IMR-90 (cell line): ENCODE measurements around the gene NT5M. TPM values are rescaled to one million over a fixed set of nuclear protein-coding genes. Genes with fewer than 3 reads are reported as not detected.

Experiments used
- ATAC-seq: fragments of 200-7000 bp; cut with Tn5 transposase; 2 replicates; pipeline ENCODE4 v1.9.1; 2020; ENCODE audit warnings: low read depth, mild to moderate bottlenecking, moderate library complexity
- BruUV-seq: library from RNA; stranded (reverse); fragments of 400-500 nt; replicated peaks from 2 replicates; lab custom pipeline; 2021; lab: Mats Ljungman, UMichigan
- CTCF ChIA-PET: fragments of 300-600 bp; formaldehyde crosslinking; extraction: SDS; loops from one replicate; lab custom pipeline; 2021; ENCODE audit warnings: antibody characterized with exemption; lab: Yijun Ruan, JAX
- POLR2A ChIA-PET: fragments of 300-600 bp; sonication (Branson Sonifier 250); formaldehyde crosslinking; loops from one replicate; lab custom pipeline; 2022; ENCODE audit warnings: antibody characterized with exemption; ENCODE audit not compliant: unreplicated experiment; lab: Charles Lee
- DNase-seq: peaks from one replicate; pipeline ENCODE4 v3.0.0; 2013
- H2AFZ ChIP-seq: replicated peaks from 2 replicates; pipeline ENCODE3; 2013; ENCODE audit warnings: low read length, mild to moderate bottlenecking; ENCODE audit not compliant: poor library complexity
- H2AK5ac ChIP-seq: 2 replicates; pipeline ENCODE4 v1.6.1; 2013; ENCODE audit warnings: low read depth, low read length, inconsistent platforms
- H2AK9ac ChIP-seq: replicated peaks from 2 replicates; pipeline ENCODE3; 2013; ENCODE audit warnings: mild to moderate bottlenecking, low read depth, low read length, moderate library complexity; ENCODE audit not compliant: poor library complexity
- H2BK120ac ChIP-seq: 2 replicates; pipeline ENCODE4 v1.6.1; 2013; ENCODE audit warnings: low read depth, low read length, inconsistent platforms
- H2BK15ac ChIP-seq: 3 replicates; pipeline ENCODE4 v1.6.1; 2013; ENCODE audit warnings: low read depth, low read length, inconsistent platforms
- H2BK20ac ChIP-seq: 2 replicates; pipeline ENCODE4 v1.6.1; 2013; ENCODE audit warnings: low read depth, mild to moderate bottlenecking, inconsistent platforms, low read length, moderate library complexity
- H2BK5ac ChIP-seq: 2 replicates; pipeline ENCODE4 v1.6.1; 2013; ENCODE audit warnings: mild to moderate bottlenecking, low read depth, low read length, inconsistent platforms; ENCODE audit not compliant: poor library complexity, severe bottlenecking
- H3K14ac ChIP-seq: replicated peaks from 2 replicates; pipeline ENCODE4 v1.6.1; 2013; ENCODE audit warnings: low read depth, low read length, inconsistent platforms
- H3K18ac ChIP-seq: 2 replicates; pipeline ENCODE4 v1.6.1; 2013; ENCODE audit warnings: low read depth, low read length, control low read depth
- H3K23ac ChIP-seq: 2 replicates; pipeline ENCODE4 v1.6.1; 2013; ENCODE audit warnings: low read depth, low read length, inconsistent platforms
- H3K27ac ChIP-seq: 2 replicates; pipeline ENCODE4 v1.5.1; 2013; ENCODE audit warnings: mild to moderate bottlenecking, control low read depth, low read length; ENCODE audit not compliant: insufficient read depth
- H3K27me3 ChIP-seq: 2 replicates; pipeline ENCODE4 v1.6.1; 2013; ENCODE audit warnings: low read length; ENCODE audit not compliant: control insufficient read depth, insufficient read depth
- H3K36me3 ChIP-seq: 2 replicates; pipeline ENCODE4 v1.6.1; 2013; ENCODE audit warnings: low read length, mixed read lengths; ENCODE audit not compliant: control insufficient read depth, insufficient read depth
- H3K4ac ChIP-seq: 2 replicates; pipeline ENCODE4 v1.6.1; 2013; ENCODE audit warnings: low read depth, low read length, inconsistent platforms
- H3K4me1 ChIP-seq: 2 replicates; pipeline ENCODE4 v1.6.1; 2013; ENCODE audit warnings: low read length, mixed read lengths; ENCODE audit not compliant: control insufficient read depth, insufficient read depth
- H3K4me2 ChIP-seq: 2 replicates; pipeline ENCODE4 v1.6.1; 2013; ENCODE audit warnings: low read depth, mild to moderate bottlenecking, control low read depth, low read length, moderate library complexity
- H3K4me3 ChIP-seq: 2 replicates; pipeline ENCODE4 v1.5.1; 2013; ENCODE audit warnings: low read depth, mild to moderate bottlenecking, control low read depth, low read length, moderate library complexity; ENCODE audit not compliant: insufficient read depth
- H3K56ac ChIP-seq: 2 replicates; pipeline ENCODE4 v1.6.1; 2013; ENCODE audit warnings: low read length, inconsistent platforms; ENCODE audit not compliant: insufficient read depth; ENCODE audit errors: extremely low read depth
- H3K79me1 ChIP-seq, 2 experiments: 2 replicates each; pipeline ENCODE4 v1.6.1; 2013; ENCODE audit warnings: low read length in 2 of 2, inconsistent platforms in 1 of 2, low read depth in 1 of 2
- H3K9ac ChIP-seq: 2 replicates; pipeline ENCODE4 v1.6.1; 2013; ENCODE audit warnings: low read depth, low read length, control low read depth
- H3K9me1 ChIP-seq: 2 replicates; pipeline ENCODE4 v1.6.1; 2013; ENCODE audit warnings: low read length, inconsistent platforms; ENCODE audit not compliant: insufficient read depth
- H3K9me3 ChIP-seq: 2 replicates; pipeline ENCODE4 v1.6.1; 2013; ENCODE audit warnings: low read length; ENCODE audit not compliant: control insufficient read depth, insufficient read depth
- H4K20me1 ChIP-seq: 2 replicates; pipeline ENCODE4 v1.6.1; 2013; ENCODE audit warnings: low read length, inconsistent platforms; ENCODE audit not compliant: insufficient read depth
- H4K5ac ChIP-seq: 2 replicates; pipeline ENCODE4 v1.6.1; 2013; ENCODE audit warnings: mild to moderate bottlenecking, low read depth, low read length, control low read depth
- H4K8ac ChIP-seq, 2 experiments: 2 replicates each; pipeline ENCODE4 v1.6.1; 2013; ENCODE audit warnings: low read depth in 2 of 2, low read length in 2 of 2, control low read depth in 1 of 2, inconsistent platforms in 1 of 2
- H4K91ac ChIP-seq: 2 replicates; pipeline ENCODE4 v1.6.1; 2013; ENCODE audit warnings: low read depth, low read length, inconsistent platforms; ENCODE audit not compliant: insufficient read depth
- BHLHE40 ChIP-seq: fragments of 150-350 bp; IDR thresholded peaks from 2 replicates; pipeline ENCODE4 v1.6.1; 2016; ENCODE audit warnings: mild to moderate bottlenecking, low read depth, low read length
- CEBPB ChIP-seq: IDR thresholded peaks from 2 replicates; pipeline ENCODE4 v1.6.1; 2012; ENCODE audit warnings: low read depth, low read length, improper control_type of control experiment
- CHD1 ChIP-seq: IDR thresholded peaks from 2 replicates; pipeline ENCODE4 v1.6.1; 2012; ENCODE audit warnings: low read depth, low read length, improper control_type of control experiment
- FOS ChIP-seq: fragments of 150-350 bp; IDR thresholded peaks from 2 replicates; pipeline ENCODE4 v1.6.1; 2016; ENCODE audit warnings: low read depth, low read length
- MAFK ChIP-seq: IDR thresholded peaks from 2 replicates; pipeline ENCODE4 v1.6.1; 2012; ENCODE audit warnings: low read depth, low read length, improper control_type of control experiment
- MAZ ChIP-seq: IDR thresholded peaks from 2 replicates; pipeline ENCODE4 v1.6.1; 2012; ENCODE audit warnings: low read depth, mild to moderate bottlenecking, low read length, improper control_type of control experiment, moderate library complexity, borderline replicate concordance
- MXI1 ChIP-seq: IDR thresholded peaks from 2 replicates; pipeline ENCODE4 v1.6.1; 2012; ENCODE audit warnings: low read depth, mild to moderate bottlenecking, low read length, moderate library complexity, borderline replicate concordance
- NFE2L2 ChIP-seq: fragments of 150-350 bp; IDR thresholded peaks from 2 replicates; pipeline ENCODE4 v1.6.1; 2016; ENCODE audit warnings: low read depth, mild to moderate bottlenecking, low read length
- POLR2A ChIP-seq: IDR thresholded peaks from 2 replicates; pipeline ENCODE4 v1.6.1; 2012; ENCODE audit warnings: mild to moderate bottlenecking, low read depth, low read length
- RAD21 ChIP-seq: IDR thresholded peaks from 2 replicates; pipeline ENCODE4 v1.6.1; 2012; ENCODE audit warnings: low read length, improper control_type of control experiment
- RCOR1 ChIP-seq: IDR thresholded peaks from 2 replicates; pipeline ENCODE4 v1.6.1; 2012; ENCODE audit warnings: mild to moderate bottlenecking, low read length, improper control_type of control experiment; ENCODE audit not compliant: insufficient replicate concordance
- RFX5 ChIP-seq: IDR thresholded peaks from 2 replicates; pipeline ENCODE4 v1.8.0; 2012; ENCODE audit warnings: low read depth, mild to moderate bottlenecking, low read length, moderate library complexity
- SMC3 ChIP-seq: fragments of 150-350 bp; IDR thresholded peaks from 2 replicates; pipeline ENCODE4 v1.6.1; 2016; ENCODE audit warnings: low read depth, mild to moderate bottlenecking, antibody characterized with exemption, low read length, moderate library complexity
- WGBS, 2 experiments: methylation state at CpG; one replicate each; pipeline versions ENCODE4 v1.1.5 to v1.1.7; 2013; ENCODE audit warnings: missing lambda C conversion rate in 2 of 2; ENCODE audit not compliant: insufficient read length in 1 of 2; ENCODE audit errors: extremely low coverage in 2 of 2; 5-methylcytosine and 5-hydroxymethylcytosine counted together
- dilution Hi-C: fragments of 300-500 bp; cut with HindIII; formaldehyde crosslinking; loops from one replicate; pipeline ENCODE4 v1.14.3; 2018; ENCODE audit warnings: low sequenced_read_pairs; ENCODE audit not compliant: unreplicated experiment
- in situ Hi-C: fragments of 300-500 bp; cut with MboI; formaldehyde crosslinking; loops from 3 replicates; pipeline ENCODE4 v1.14.3; 2019; ENCODE audit warnings: low sequenced_read_pairs, inconsistent platforms, mixed read lengths
- intact Hi-C: fragments of 100-400 bp; cut with micrococcal nuclease; formaldehyde crosslinking; loops from 2 replicates; pipeline ENCODE4 v1.10.0; 2022
- polyA plus RNA-seq, 3 experiments: library from polyadenylated mRNA; depleted of rRNA; stranded (reverse); fragments of >200 nt; gene quantifications; 2 replicates each; pipeline ENCODE4 v1.2.3, GENCODE V29; 2012; ENCODE audit warnings: low replicate concordance in 1 of 3
- total RNA-seq: library from RNA; depleted of rRNA; stranded (reverse); fragments of >200 nt; gene quantifications from 2 replicates; pipeline ENCODE4 v1.2.3, GENCODE V29; 2012
- TF ChIP-seq, protein P1 (sequence below): fragments of 150-350 bp; IDR thresholded peaks from 2 replicates; pipeline ENCODE4 v1.6.1; 2016; ENCODE audit warnings: low read depth, mild to moderate bottlenecking, low read length, moderate library complexity, borderline replicate concordance
- TF ChIP-seq, protein P2 (sequence below): fragments of 150-350 bp; IDR thresholded peaks from 2 replicates; pipeline ENCODE4 v1.6.1; 2017; ENCODE audit warnings: mild to moderate bottlenecking, antibody characterized with exemption, low read length, low read depth
- TF ChIP-seq, protein P3 (sequence below): conservative IDR thresholded peaks from 2 replicates; pipeline ENCODE4 v1.5.1; 2012; ENCODE audit warnings: mild to moderate bottlenecking, low read depth, low read length, improper control_type of control experiment

The NT5M gene
- total and polyA plus RNA-seq, 2 of the 4 experiments (the other 2 are of a cell fraction): 0.18 to 0.32 TPM

DNA sequence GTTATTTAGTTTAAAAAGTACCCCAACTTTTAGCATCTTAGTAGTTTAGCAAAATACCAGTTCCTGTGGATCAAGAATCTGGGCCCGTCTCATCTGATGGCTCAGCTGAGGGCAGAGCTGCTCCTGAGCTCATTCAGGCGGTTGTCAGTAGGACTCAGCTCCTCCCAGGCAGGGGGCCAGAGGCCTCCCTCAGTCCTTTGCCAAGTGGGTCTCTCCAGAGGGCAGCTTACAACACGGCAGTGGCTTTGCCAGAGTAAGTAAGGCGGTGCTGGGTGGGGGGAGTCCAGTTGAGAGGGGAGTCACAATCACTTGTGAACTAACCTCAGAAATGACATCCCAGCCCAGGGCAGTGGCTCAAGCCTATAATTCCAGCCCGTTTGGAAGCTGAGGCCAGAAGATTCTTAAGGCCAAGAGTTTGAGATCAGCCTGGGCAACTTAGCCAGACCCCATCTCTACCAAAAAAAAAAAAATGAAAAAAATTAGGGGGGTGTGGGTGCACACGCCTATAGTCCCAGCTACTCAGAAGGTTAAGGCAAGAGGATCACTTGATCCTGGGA, 92.2 kb downstream of the NT5M start:
- Histone ChIP-seq H2BK15ac (no peak overlapping the region), H3K9me3 (no peaks in the 10 kb centered on the region; the same call in 1 of the 2 replicates), H2AFZ (no peak overlapping the region), H3K18ac (no peak overlapping the region), H4K5ac (no peak overlapping the region), H3K56ac (no peak overlapping the region), H4K20me1 (no peaks in the 10 kb centered on the region), H2BK120ac (no peak overlapping the region), H3K27ac (no peak overlapping the region), H3K4me1 (peaks cover 6% of the 10 kb centered on the region), H2AK9ac (no peak overlapping the region), H3K23ac (no peak overlapping the region), H2AK5ac (no peak overlapping the region), H3K27me3 (peaks cover 2% of the 10 kb centered on the region; the same call in 1 of the 2 replicates), H2BK5ac (no peak overlapping the region), H3K79me1 (no peaks in the 10 kb centered on the region), H3K4ac (no peak overlapping the region), H3K4me3 (no peak overlapping the region), H3K4me2 (no peak overlapping the region), H3K9ac (no peak overlapping the region), H2BK20ac (no peak overlapping the region), H3K14ac (no peak overlapping the region), H3K9me1 (no peaks in the 10 kb centered on the region; the same call in 1 of the 2 replicates), H4K91ac (no peak overlapping the region), H4K8ac (no peak overlapping the region), H3K36me3 (no peaks in the 10 kb centered on the region)
- ATAC-seq (no peak), DNase-seq (no peak)
- no TSS peak for BruUV-seq
- ChIA-PET POLR2A (no interaction called here), CTCF (interaction anchor here (0.6 kb wide), 1 partner anchor 18 kb away, joined by 3 read pairs; no protein-coding TSS in a partner anchor)
- intact Hi-C loops: no loop called here
- no peak for TF ChIP-seq MAFK
- TF ChIP-seq FOS: no peak
- TF ChIP-seq MAZ: no peak
- TF ChIP-seq, protein P1, sequence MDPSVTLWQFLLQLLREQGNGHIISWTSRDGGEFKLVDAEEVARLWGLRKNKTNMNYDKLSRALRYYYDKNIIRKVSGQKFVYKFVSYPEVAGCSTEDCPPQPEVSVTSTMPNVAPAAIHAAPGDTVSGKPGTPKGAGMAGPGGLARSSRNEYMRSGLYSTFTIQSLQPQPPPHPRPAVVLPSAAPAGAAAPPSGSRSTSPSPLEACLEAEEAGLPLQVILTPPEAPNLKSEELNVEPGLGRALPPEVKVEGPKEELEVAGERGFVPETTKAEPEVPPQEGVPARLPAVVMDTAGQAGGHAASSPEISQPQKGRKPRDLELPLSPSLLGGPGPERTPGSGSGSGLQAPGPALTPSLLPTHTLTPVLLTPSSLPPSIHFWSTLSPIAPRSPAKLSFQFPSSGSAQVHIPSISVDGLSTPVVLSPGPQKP: no peak
- no peak for TF ChIP-seq SMC3
- TF ChIP-seq RCOR1: no peak
- no peak for TF ChIP-seq CEBPB
- TF ChIP-seq MXI1: no peak
- no peak for TF ChIP-seq RAD21
- TF ChIP-seq BHLHE40: no peak
- no peak for TF ChIP-seq POLR2A
- no peak for TF ChIP-seq CHD1
- TF ChIP-seq NFE2L2: no peak
- TF ChIP-seq RFX5: no peak
- TF ChIP-seq, protein P2, sequence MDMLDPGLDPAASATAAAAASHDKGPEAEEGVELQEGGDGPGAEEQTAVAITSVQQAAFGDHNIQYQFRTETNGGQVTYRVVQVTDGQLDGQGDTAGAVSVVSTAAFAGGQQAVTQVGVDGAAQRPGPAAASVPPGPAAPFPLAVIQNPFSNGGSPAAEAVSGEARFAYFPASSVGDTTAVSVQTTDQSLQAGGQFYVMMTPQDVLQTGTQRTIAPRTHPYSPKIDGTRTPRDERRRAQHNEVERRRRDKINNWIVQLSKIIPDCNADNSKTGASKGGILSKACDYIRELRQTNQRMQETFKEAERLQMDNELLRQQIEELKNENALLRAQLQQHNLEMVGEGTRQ: no peak
- TF ChIP-seq, protein P3, sequence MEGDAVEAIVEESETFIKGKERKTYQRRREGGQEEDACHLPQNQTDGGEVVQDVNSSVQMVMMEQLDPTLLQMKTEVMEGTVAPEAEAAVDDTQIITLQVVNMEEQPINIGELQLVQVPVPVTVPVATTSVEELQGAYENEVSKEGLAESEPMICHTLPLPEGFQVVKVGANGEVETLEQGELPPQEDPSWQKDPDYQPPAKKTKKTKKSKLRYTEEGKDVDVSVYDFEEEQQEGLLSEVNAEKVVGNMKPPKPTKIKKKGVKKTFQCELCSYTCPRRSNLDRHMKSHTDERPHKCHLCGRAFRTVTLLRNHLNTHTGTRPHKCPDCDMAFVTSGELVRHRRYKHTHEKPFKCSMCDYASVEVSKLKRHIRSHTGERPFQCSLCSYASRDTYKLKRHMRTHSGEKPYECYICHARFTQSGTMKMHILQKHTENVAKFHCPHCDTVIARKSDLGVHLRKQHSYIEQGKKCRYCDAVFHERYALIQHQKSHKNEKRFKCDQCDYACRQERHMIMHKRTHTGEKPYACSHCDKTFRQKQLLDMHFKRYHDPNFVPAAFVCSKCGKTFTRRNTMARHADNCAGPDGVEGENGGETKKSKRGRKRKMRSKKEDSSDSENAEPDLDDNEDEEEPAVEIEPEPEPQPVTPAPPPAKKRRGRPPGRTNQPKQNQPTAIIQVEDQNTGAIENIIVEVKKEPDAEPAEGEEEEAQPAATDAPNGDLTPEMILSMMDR: no peak
- 100% methylated on average over 1 of the region's 6 CpGs; no CpG with 5 or more reads in 1 of the 2 experiments for WGBS, 2 experiments
- dilution Hi-C loops: no loop called here
- in situ Hi-C loops: no loop called here
